Upper lobe of left lung (tissue), 4 donors: Measurements from ENCODE around the gene BRF1.

Experiments
- EP300 ChIP-seq, 4 donors: sonication (generic); formaldehyde crosslinking; IDR thresholded peaks; one replicate each; pipeline ENCODE4 v1.5.1; 2017; ENCODE audit warnings: antibody characterized with exemption in 4 of 4, control low read depth in 2 of 4
- POLR2A ChIP-seq, 4 donors: fragments of 450-650 bp; IDR thresholded peaks; one replicate each; pipeline ENCODE4 v1.5.1; 2016 to 2017; ENCODE audit warnings: antibody characterized with exemption in 4 of 4, mild to moderate bottlenecking in 2 of 4
- POLR2AphosphoS5 ChIP-seq, 2 donors: sonication (generic); formaldehyde crosslinking; IDR thresholded peaks; one replicate each; pipeline ENCODE4 v1.5.1; 2017; ENCODE audit warnings: antibody characterized with exemption in 2 of 2
- TF ChIP-seq, protein P1 (sequence below), 6 experiments: fragments of 450-650 bp in 4 of 6; fragments of 200-600 bp in 2 of 6; sonication (generic) in 2 of 6; IDR thresholded peaks; one replicate each; pipeline ENCODE4 v1.5.1; 2016 to 2019; ENCODE audit warnings: antibody characterized with exemption in 6 of 6

DNA sequence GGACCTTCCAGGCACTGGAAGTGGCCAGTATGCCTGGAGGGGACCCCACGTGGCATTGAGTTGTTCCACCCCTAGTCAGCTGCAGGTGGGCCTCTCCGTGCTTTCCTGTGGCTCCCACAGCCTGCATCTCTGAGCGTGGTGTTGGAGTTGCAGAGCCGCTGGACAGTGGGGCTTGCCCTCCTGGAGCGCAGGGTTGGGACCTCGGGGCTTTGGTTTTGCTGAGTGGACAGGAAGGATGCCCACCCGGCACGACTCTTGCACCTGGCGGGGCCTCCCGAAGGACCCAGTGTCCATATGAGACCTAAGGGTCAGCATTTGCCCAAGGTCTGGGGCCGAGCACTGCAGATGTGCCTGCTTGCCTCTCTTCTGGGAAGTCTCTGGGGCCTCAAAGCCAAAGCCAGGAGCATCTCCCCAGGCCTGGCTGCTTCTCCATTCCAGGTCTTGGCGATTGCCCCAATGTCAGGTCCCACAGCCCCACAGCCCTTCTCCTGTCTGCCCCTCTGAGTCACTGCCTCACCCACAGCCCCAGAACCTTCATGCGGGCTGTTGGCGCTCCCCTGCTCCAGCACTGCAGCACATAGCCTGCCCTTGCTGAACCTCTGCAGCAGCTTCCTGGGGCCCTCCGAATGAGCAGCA lies 15.3 kb upstream of the BRF1 start:
- TF ChIP-seq, protein P1, sequence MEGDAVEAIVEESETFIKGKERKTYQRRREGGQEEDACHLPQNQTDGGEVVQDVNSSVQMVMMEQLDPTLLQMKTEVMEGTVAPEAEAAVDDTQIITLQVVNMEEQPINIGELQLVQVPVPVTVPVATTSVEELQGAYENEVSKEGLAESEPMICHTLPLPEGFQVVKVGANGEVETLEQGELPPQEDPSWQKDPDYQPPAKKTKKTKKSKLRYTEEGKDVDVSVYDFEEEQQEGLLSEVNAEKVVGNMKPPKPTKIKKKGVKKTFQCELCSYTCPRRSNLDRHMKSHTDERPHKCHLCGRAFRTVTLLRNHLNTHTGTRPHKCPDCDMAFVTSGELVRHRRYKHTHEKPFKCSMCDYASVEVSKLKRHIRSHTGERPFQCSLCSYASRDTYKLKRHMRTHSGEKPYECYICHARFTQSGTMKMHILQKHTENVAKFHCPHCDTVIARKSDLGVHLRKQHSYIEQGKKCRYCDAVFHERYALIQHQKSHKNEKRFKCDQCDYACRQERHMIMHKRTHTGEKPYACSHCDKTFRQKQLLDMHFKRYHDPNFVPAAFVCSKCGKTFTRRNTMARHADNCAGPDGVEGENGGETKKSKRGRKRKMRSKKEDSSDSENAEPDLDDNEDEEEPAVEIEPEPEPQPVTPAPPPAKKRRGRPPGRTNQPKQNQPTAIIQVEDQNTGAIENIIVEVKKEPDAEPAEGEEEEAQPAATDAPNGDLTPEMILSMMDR (IDR thresholded peaks at IDR 0.05) = no peak
- no peak for TF ChIP-seq POLR2AphosphoS5 (IDR thresholded peaks at IDR 0.05)
- no peak for TF ChIP-seq EP300 (IDR thresholded peaks at IDR 0.05)
- no peak for TF ChIP-seq POLR2A (IDR thresholded peaks at IDR 0.05)
